Measurements from ENCODE around the gene MEAF6. TPM values are rescaled to one million over a fixed set of nuclear protein-coding genes. Genes with fewer than 3 reads are reported as not detected.
"Not testable (repeated sequence)": the region's sequence is repeated elsewhere in the genome, so short reads cannot be mapped to it uniquely, and the experiment has no call there.

Gene MEAF6
- polyA plus RNA-seq (ENCODE audit: low read depth in 6 of 6) = 100 to 1,000 TPM; 137 to 208 (median 175) TPM

DNA sequence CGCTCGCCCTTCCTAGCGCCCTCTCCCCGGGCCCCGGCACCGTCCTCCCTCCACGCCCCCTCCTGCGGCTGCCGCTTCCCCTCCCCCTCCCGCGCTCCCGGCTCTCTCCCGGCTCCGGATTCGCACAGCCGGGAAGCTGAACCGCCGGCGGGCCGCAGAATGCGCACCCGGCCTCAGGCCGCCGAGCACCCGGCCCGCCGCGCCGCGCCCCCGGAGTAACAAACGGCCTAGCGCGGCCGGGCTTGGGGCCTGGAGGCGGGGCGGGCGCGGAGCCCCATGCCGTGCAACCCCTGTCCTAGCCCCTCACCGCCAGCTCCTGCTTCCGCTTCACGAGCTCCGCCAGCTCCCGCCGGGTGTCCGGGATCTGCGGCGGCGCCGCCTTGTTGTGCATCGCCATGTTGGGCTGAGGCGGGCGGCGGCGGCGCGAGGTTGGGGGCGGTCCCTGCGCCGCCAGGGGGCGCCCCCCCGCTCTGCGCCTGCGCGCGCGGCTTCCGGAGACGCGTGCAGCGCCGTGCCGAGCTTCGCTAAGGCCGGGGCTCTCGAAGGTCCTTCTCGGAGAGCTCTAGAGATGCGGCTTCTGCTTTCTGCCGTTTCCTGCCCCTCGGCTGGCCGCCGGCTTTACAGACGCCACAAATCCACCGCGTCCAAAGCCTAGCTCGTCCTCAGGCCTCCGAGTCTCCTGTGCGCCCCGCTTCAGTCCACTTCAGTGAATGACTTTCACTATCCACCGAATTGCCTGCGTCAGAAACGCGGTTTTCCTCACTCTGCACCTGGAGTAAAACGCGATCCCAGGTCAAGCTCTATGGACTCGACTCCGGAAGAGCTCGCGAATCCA, at the start of gene MEAF6:
MEAF6 (minus strand) TSS at position 417 of the 835 bp plus-strand sequence; CDS start at position 397, 20 bp downstream.
- H3K4me1 Mint-ChIP-seq = peaks cover 25 to 45% (median 34%) of the 10 kb centered on the region in 3 donors
- peak; percentile 86 for DNase-seq
- peak within 1 kb of the TSS; percentile 93 to 99 (median 97) for H3K27ac Mint-ChIP-seq
- no peaks in the 10 kb centered on the region for H3K9me3 Mint-ChIP-seq
- ATAC-seq (ENCODE audit: low read depth in 2 of 2) = peak; percentile 95 to 96
- H3K27me3 Mint-ChIP-seq = peaks cover 0 to 4% (median 0%) of the 10 kb centered on the region in 3 donors
- no peaks in the 10 kb centered on the region for H3K36me3 Mint-ChIP-seq
- peak within 1 kb of the TSS; percentile 95 to 99 (median 97) for H3K4me3 Mint-ChIP-seq

DNA sequence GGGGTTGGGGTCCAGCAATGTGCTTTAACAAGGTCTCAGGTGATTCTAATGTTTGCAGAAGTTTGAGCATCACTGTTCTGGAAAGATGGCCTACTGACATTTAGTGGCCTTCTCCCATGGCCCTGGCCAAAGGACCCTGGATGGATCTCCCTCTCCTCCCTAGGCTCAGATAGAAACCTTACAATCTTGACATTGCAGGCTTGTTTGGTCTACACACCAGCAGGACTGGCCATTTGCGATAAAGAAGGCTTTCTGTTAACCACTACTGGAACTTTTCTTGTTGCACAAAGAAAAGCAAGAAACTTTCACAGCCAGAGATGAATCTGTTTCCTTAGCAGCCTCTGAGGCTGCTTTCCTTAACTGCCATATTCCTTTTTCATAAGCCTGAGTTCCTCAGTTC, 48.4 kb upstream of the MEAF6 start:
- no peak overlapping the region for H3K27ac Mint-ChIP-seq
- H3K36me3 Mint-ChIP-seq = peaks cover 5 to 19% of the 10 kb centered on the region in 2 donors
- no peak for ATAC-seq (ENCODE audit: low read depth in 2 of 2)
- H3K9me3 Mint-ChIP-seq = no peaks in the 10 kb centered on the region
- H3K4me1 Mint-ChIP-seq = peaks cover 0 to 3% (median 0%) of the 10 kb centered on the region in 3 donors
- no peak for DNase-seq
- H3K4me3 Mint-ChIP-seq = no peak overlapping the region
- H3K27me3 Mint-ChIP-seq = peaks cover 4 to 9% (median 4%) of the 10 kb centered on the region in 3 donors

GRCh38 chr1:37561133-37562132, 46.9 kb upstream of the MEAF6 start:
- Mint-ChIP-seq H3K9me3 (no peaks in the 10 kb centered on the region), H3K27ac (peak overlapping the region in 2 of 6 donors; percentile 39 to 89), H3K4me1 (peaks cover 0 to 3% (median 2%) of the 10 kb centered on the region in 3 donors), H3K4me3 (no peak overlapping the region), H3K27me3 (peaks cover 7 to 20% (median 17%) of the 10 kb centered on the region in 3 donors), H3K36me3 (peaks cover 0 to 3% of the 10 kb centered on the region in 2 donors)
- peak in 1 of 2 donors; percentile 44 for ATAC-seq (ENCODE audit: low read depth in 2 of 2)
- peak; percentile 20 for DNase-seq

GRCh38 chr1:37560401-37561132, 46.0 kb upstream of the MEAF6 start:
- Mint-ChIP-seq H3K27ac (peak overlapping the region in 2 of 6 donors; percentile 3 to 58), H3K36me3 (no peaks in the 10 kb centered on the region)
- no peak for ATAC-seq (ENCODE audit: low read depth in 2 of 2)

DNA sequence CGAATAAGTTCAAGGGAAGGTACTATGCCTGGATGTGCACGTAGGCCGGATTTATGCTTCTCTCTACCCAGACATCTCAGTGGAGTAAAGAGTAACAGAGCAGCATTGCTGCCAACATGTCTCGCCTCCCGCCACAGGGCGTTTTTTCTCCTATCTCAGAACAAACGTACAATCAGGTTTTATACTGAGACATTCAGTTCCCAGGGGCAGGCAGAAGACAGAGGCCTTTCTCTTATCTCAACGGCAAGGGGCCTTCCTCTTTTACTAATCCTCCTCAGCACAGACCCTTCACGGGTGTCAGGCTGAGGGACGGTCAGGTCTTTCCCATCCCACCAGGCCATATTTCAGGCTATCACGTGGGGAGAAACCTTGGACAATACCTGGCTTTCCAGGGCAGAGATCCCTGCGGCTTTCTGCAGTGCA, 45.4 kb upstream of the MEAF6 start:
- not testable (repeated sequence) for ATAC-seq (ENCODE audit: low read depth in 2 of 2); H3K36me3 Mint-ChIP-seq; DNase-seq; H3K9me3 Mint-ChIP-seq; H3K4me1 Mint-ChIP-seq; H3K4me3 Mint-ChIP-seq
- Mint-ChIP-seq H3K27ac (peak overlapping the region in 1 of 6 donors; percentile 89), H3K27me3 (peaks cover 7 to 20% (median 19%) of the 10 kb centered on the region in 3 donors)

More at GRCh38 chr1:37560401-37561132, 46.0 kb upstream of the MEAF6 start:
- Mint-ChIP-seq H3K27me3 (peaks cover 7 to 20% (median 19%) of the 10 kb centered on the region in 3 donors), H3K9me3 (no peaks in the 10 kb centered on the region), H3K4me3 (no peak overlapping the region), H3K4me1 (peaks cover 0 to 3% (median 2%) of the 10 kb centered on the region in 3 donors)
- no peak for DNase-seq

DNA sequence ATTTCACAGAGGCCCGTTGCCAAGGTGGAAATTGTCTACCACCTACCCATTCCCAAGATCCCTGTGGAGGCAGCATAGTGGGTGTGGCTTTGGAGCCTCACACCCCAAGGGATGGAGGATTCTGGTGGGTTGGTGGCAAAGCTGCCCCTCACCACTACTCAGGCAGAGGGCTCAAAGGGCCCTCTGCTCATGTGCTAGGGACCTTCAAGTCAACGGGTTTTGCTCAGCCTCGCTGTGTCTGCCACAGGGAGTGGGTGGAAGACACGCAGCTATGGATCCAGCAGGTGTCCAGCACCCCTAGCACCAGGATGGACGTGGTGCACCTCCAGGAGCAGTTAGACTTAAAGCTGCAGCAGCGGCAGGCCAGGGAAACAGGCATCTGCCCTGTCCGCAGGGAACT, 44.5 kb upstream of the MEAF6 start:
- Mint-ChIP-seq H3K9me3 (no peaks in the 10 kb centered on the region), H3K27me3 (peaks cover 7 to 20% (median 19%) of the 10 kb centered on the region in 3 donors), H3K4me1 (peaks cover 4 to 8% (median 6%) of the 10 kb centered on the region in 3 donors), H3K36me3 (no peaks in the 10 kb centered on the region), H3K27ac (peak overlapping the region in 1 of 6 donors; percentile 6), H3K4me3 (peak overlapping the region in 1 of 8 donors; percentile 74)
- ATAC-seq (ENCODE audit: low read depth in 2 of 2) (no peak), DNase-seq (no peak)

- no peaks in the 10 kb centered on the region for H3K9me3 Mint-ChIP-seq
- H3K27ac Mint-ChIP-seq = peak overlapping the region in 2 of 6 donors; percentile 7 to 23
- peaks cover 7 to 20% (median 19%) of the 10 kb centered on the region in 3 donors for H3K27me3 Mint-ChIP-seq
- H3K36me3 Mint-ChIP-seq = no peaks in the 10 kb centered on the region
- DNase-seq (no peak), ATAC-seq (ENCODE audit: low read depth in 2 of 2) (no peak)
- H3K4me3 Mint-ChIP-seq = peak overlapping the region in 2 of 8 donors; percentile 30 to 74
- H3K4me1 Mint-ChIP-seq = peaks cover 7 to 9% (median 9%) of the 10 kb centered on the region in 3 donors
These were observed 43.8 kb upstream of the MEAF6 start for GRCh38 chr1:37558411-37558810.

- peak overlapping the region in 1 of 8 donors; percentile 74 for H3K4me3 Mint-ChIP-seq
- DNase-seq (no peak), ATAC-seq (ENCODE audit: low read depth in 2 of 2) (no peak)
- no peaks in the 10 kb centered on the region for H3K36me3 Mint-ChIP-seq
- H3K9me3 Mint-ChIP-seq = peaks cover 0 to 1% (median 0%) of the 10 kb centered on the region in 7 donors
- H3K27me3 Mint-ChIP-seq = peaks cover 7 to 20% (median 19%) of the 10 kb centered on the region in 3 donors
- H3K4me1 Mint-ChIP-seq = peaks cover 15 to 18% (median 17%) of the 10 kb centered on the region in 3 donors
- no peak overlapping the region for H3K27ac Mint-ChIP-seq
These were observed 42.8 kb upstream of the MEAF6 start for GRCh38 chr1:37557402-37557801.

GRCh38 chr1:37556712-37557196, 42.2 kb upstream of the MEAF6 start, which contains the start of gene DNALI1:
DNALI1 (plus strand) TSS chr1:37556940; CDS start chr1:37556995, 55 bp downstream.
- H3K4me3 Mint-ChIP-seq = peak within 1 kb of the TSS in 3 of 8 donors; percentile 51 to 93 (median 60)
- peaks cover 0 to 1% (median 0%) of the 10 kb centered on the region in 7 donors for H3K9me3 Mint-ChIP-seq
- no peak for DNase-seq
- ATAC-seq (ENCODE audit: low read depth in 2 of 2) = no peak
- peaks cover 17 to 22% (median 21%) of the 10 kb centered on the region in 3 donors for H3K4me1 Mint-ChIP-seq
- H3K27me3 Mint-ChIP-seq = peaks cover 7 to 20% (median 19%) of the 10 kb centered on the region in 3 donors
- no peaks in the 10 kb centered on the region for H3K36me3 Mint-ChIP-seq
- H3K27ac Mint-ChIP-seq = peak within 1 kb of the TSS in 2 of 6 donors; percentile 39 to 91

GRCh38 chr1:37553927-37554808, 39.6 kb upstream of the MEAF6 start, which contains the start of gene SNIP1:
SNIP1 (minus strand) TSS chr1:37554293; CDS start chr1:37554229, 64 bp downstream.
- Mint-ChIP-seq H3K4me1 (peaks cover 22 to 42% (median 39%) of the 10 kb centered on the region in 3 donors), H3K4me3 (peak within 1 kb of the TSS; percentile 93 to 100 (median 99)), H3K36me3 (no peaks in the 10 kb centered on the region), H3K27ac (peak within 1 kb of the TSS; percentile 97 to 100 (median 98)), H3K27me3 (peaks cover 7 to 20% (median 19%) of the 10 kb centered on the region in 3 donors), H3K9me3 (peaks cover 0 to 1% (median 0%) of the 10 kb centered on the region in 7 donors)
- DNase-seq (peak; percentile 90), ATAC-seq (ENCODE audit: low read depth in 2 of 2) (peak; percentile 99 to 100)

GRCh38 chr1:37553598-37553926, 39.0 kb upstream of the MEAF6 start:
- peaks cover 0 to 5% of the 10 kb centered on the region in 2 donors for H3K36me3 Mint-ChIP-seq
- peak overlapping the region; percentile 93 to 100 (median 99) for H3K4me3 Mint-ChIP-seq
- peaks cover 25 to 45% (median 42%) of the 10 kb centered on the region in 3 donors for H3K4me1 Mint-ChIP-seq
- ATAC-seq (ENCODE audit: low read depth in 2 of 2) (peak; percentile 2 to 4), DNase-seq (no peak)
- H3K9me3 Mint-ChIP-seq = peaks cover 0 to 1% (median 0%) of the 10 kb centered on the region in 7 donors
- peaks cover 7 to 19% (median 17%) of the 10 kb centered on the region in 3 donors for H3K27me3 Mint-ChIP-seq
- peak overlapping the region; percentile 72 to 100 (median 98) for H3K27ac Mint-ChIP-seq

Measured in naive B cell (primary cell).